ENCODE data around the gene ZNF282. TPM values are rescaled to one million over a fixed set of nuclear protein-coding genes. Genes with fewer than 3 reads are reported as not detected.
"Not testable (repeated sequence)": the region's sequence is repeated elsewhere in the genome, so short reads cannot be mapped to it uniquely, and the experiment has no call there.

Gene ZNF282
- total RNA-seq, 2 donors from 2014 or later: 10.7 to 12.1 TPM

DNA sequence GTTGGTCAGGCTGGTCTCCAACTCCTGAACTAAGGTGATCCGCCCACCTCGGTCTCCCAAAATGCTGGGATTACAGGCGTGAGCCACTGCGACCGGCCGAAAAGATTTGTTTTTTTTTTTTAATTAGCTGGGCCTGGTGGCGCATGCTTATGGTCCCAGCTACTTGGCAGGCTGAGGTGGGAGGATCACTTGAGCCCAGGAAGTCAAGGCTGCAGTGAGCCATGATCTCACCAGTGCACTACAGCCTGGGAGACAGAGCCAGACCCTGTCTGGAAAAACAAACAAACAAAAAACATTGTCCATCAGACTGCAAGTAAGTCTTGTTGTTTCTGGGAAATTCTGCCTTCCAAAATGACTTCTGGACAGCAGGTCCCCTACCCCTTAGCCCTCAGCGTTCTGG lies 27.8 kb downstream of the ZNF282 start:
- DNase-seq (ENCODE audit: low spot score): no peak
- peaks cover 45% of the 10 kb centered on the region for H3K36me3 ChIP-seq
- H3K4me3 ChIP-seq: no peak overlapping the region
- no peaks in the 10 kb centered on the region for H3K27me3 ChIP-seq
- no peaks in the 10 kb centered on the region for H3K4me1 ChIP-seq
- H3K27ac ChIP-seq: no peak overlapping the region
- no peaks in the 10 kb centered on the region for H3K9me3 ChIP-seq
- TF ChIP-seq, protein P1, sequence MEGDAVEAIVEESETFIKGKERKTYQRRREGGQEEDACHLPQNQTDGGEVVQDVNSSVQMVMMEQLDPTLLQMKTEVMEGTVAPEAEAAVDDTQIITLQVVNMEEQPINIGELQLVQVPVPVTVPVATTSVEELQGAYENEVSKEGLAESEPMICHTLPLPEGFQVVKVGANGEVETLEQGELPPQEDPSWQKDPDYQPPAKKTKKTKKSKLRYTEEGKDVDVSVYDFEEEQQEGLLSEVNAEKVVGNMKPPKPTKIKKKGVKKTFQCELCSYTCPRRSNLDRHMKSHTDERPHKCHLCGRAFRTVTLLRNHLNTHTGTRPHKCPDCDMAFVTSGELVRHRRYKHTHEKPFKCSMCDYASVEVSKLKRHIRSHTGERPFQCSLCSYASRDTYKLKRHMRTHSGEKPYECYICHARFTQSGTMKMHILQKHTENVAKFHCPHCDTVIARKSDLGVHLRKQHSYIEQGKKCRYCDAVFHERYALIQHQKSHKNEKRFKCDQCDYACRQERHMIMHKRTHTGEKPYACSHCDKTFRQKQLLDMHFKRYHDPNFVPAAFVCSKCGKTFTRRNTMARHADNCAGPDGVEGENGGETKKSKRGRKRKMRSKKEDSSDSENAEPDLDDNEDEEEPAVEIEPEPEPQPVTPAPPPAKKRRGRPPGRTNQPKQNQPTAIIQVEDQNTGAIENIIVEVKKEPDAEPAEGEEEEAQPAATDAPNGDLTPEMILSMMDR (IDR thresholded peaks at IDR 0.05): no peak

DNA sequence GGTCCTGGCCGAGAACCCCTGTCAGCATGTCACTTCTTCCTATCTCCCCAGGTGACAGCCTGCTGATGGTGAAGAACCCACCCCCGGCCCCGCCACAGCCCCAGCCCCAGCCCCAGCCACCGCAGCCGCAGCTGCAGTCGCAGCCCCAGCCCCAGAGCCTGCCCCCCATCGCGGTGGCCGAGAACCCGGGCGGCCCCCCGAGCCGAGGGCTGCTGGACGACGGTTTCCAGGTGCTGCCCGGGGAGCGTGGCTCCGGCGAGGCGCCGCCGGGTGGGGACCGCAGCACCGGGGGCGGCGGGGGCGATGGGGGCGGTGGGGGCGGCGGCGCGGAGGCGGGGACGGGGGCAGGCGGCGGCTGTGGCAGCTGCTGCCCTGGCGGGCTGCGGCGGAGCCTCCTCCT lies 28.4 kb downstream of the ZNF282 start:
- no peak overlapping the region for H3K4me3 ChIP-seq
- no peaks in the 10 kb centered on the region for H3K4me1 ChIP-seq
- H3K36me3 ChIP-seq: peaks cover 39% of the 10 kb centered on the region
- DNase-seq (ENCODE audit: low spot score): no peak
- no peaks in the 10 kb centered on the region for H3K9me3 ChIP-seq
- H3K27me3 ChIP-seq: no peaks in the 10 kb centered on the region
- TF ChIP-seq, protein P1 (IDR thresholded peaks at IDR 0.05): no peak
- no peak overlapping the region for H3K27ac ChIP-seq

DNA sequence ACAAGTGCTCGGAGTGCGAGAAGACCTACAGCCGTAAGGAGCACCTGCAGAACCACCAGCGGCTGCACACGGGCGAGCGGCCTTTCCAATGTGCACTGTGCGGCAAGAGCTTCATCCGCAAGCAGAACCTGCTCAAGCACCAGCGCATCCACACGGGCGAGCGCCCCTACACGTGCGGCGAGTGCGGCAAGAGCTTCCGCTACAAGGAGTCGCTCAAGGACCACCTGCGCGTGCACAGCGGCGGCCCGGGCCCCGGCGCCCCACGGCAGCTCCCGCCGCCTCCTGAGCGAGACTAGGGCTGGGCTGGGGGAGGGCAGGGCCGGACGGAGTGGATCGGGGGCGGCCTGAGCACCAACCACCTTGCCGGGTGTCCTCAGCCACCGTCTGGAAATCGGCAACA lies 29.0 kb downstream of the ZNF282 start:
- Histone ChIP-seq H3K9me3 (no peaks in the 10 kb centered on the region), H3K4me1 (no peaks in the 10 kb centered on the region), H3K36me3 (peaks cover 33% of the 10 kb centered on the region)

DNA sequence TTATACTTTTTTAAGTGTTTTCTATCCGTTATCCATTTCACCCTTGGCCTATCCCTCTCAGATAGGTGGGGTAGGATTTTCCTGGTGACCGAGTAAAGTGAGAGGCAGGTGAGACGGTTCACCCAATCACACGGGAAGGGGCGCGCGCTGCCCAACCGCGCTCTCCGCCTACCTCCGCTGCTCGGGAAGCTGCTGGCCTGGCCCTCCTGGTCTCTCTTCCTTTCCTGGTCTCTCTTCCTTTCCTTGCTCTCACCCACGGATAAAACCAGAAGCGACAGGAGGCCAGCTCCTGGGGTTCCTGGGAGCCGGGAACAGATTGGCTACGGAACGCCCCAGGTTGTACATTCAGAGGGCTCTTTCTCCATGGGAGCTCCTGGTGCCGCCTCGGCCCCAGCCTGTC lies 29.8 kb downstream of the ZNF282 start:
- TF ChIP-seq, protein P1 (IDR thresholded peaks at IDR 0.05): no peak
- peaks cover 25% of the 10 kb centered on the region for H3K36me3 ChIP-seq
- no peaks in the 10 kb centered on the region for H3K27me3 ChIP-seq
- H3K4me3 ChIP-seq: no peak overlapping the region
- H3K4me1 ChIP-seq: no peaks in the 10 kb centered on the region
- H3K9me3 ChIP-seq: no peaks in the 10 kb centered on the region
- no peak overlapping the region for H3K27ac ChIP-seq
- no peak for DNase-seq (ENCODE audit: low spot score)

More for the DNA sequence above, 29.0 kb downstream of the ZNF282 start:
- TF ChIP-seq, protein P1 (IDR thresholded peaks at IDR 0.05): no peak
- DNase-seq (ENCODE audit: low spot score): no peak
- Histone ChIP-seq H3K27ac (no peak overlapping the region), H3K4me3 (no peak overlapping the region), H3K27me3 (no peaks in the 10 kb centered on the region)

DNA sequence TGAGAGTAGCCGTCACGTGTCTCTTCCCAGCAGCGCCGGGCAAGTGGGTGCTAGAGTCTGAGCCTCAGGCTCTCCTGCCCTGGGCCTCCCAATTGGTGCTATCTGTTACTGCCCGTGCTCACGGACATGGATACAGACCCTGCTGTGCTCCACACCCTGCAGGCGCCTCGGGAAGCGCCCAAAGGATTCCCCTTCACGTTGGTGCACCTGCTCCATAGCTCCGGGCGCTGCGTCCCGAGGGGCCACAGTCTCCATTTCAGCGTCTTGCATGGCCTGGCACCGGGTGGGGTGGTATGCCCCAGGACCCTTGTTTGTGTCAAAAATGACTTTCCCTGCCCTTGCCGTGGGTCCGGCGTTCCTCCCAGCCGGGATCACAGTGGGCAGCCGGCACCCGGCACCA lies 30.3 kb downstream of the ZNF282 start:
- DNase-seq (ENCODE audit: low spot score): no peak
- Histone ChIP-seq H3K27me3 (no peaks in the 10 kb centered on the region), H3K4me1 (no peaks in the 10 kb centered on the region), H3K4me3 (no peak overlapping the region), H3K9me3 (no peaks in the 10 kb centered on the region), H3K27ac (no peak overlapping the region), H3K36me3 (peaks cover 20% of the 10 kb centered on the region)
- TF ChIP-seq, protein P1 (IDR thresholded peaks at IDR 0.05): no peak

DNA sequence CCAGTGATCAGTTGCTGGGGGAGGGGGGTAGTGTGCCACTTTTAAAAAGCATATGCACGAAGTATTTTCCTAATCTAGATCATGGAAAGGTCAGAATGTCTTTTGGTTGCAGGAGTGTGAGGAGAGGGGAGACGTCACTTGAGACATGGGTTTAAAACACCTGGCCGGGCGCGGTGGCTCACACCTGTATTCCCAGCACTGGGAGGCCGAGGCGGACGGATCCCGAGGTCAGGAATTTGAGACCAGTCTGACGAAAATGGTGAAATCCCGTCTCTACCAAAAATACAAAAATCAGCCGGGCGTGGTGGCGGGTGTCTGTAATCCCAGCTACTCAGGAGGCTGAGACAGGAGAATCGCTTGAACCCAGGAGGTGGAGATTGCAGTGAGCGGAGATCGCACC lies 31.0 kb downstream of the ZNF282 start:
- DNase-seq (ENCODE audit: low spot score); H3K9me3 ChIP-seq; H3K27ac ChIP-seq; H3K4me3 ChIP-seq; H3K27me3 ChIP-seq; H3K4me1 ChIP-seq: not testable (repeated sequence)
- H3K36me3 ChIP-seq: peaks cover 15% of the 10 kb centered on the region
